G401 (cell line): ENCODE results near the gene NHSL2. TPM values are rescaled to one million over a fixed set of nuclear protein-coding genes. Genes with fewer than 3 reads are reported as not detected.

Experiments used
- DNase-seq: peaks from one replicate; pipeline ENCODE4 v3.0.0-alpha.2; 2015; ENCODE audit warnings: low spot score
- in situ Hi-C: cut with HindIII; loops from 2 replicates; pipeline ENCODE4 v1.10.0; 2016; ENCODE audit warnings: low sequenced_read_pairs, mixed read lengths
- total RNA-seq: library from RNA; depleted of rRNA; stranded (reverse); fragments of >200 nt; shearing (Covaris generic); gene quantifications from 2 replicates; pipeline ENCODE4 v1.2.3, GENCODE V29; 2014

Gene NHSL2
- total RNA-seq, 1 experiment from 2014 or later: 0.61 TPM

- in situ Hi-C loops: no loop called here
- DNase-seq: no peak
Observed at GRCh38 chrX:72005046-72005445, 94.4 kb downstream of the NHSL2 start.

- DNase-seq: no peak
Observed at GRCh38 chrX:72006461-72006860, 95.8 kb downstream of the NHSL2 start.

GRCh38 chrX:72009731-72010130 is 99.1 kb downstream of the NHSL2 start:
- in situ Hi-C loops: no loop called here
- no peak for DNase-seq

More at GRCh38 chrX:72006461-72006860, 95.8 kb downstream of the NHSL2 start:
- in situ Hi-C loops: no loop called here

GRCh38 chrX:72011734-72012133 is 101.1 kb downstream of the NHSL2 start:
- DNase-seq: no peak
- in situ Hi-C loops: no loop called here

GRCh38 chrX:72015383-72015782 is 104.7 kb downstream of the NHSL2 start:
- in situ Hi-C loops: loop anchor here (5.0 kb wide), 1 partner anchor 112 kb away; no protein-coding TSS in a partner anchor

GRCh38 chrX:72016881-72017783 is 106.5 kb downstream of the NHSL2 start:
- DNase-seq: no peak
- in situ Hi-C loops: loop anchor here (5.0 kb wide), 1 partner anchor 110 kb away; no protein-coding TSS in a partner anchor

More at GRCh38 chrX:72015383-72015782, 104.7 kb downstream of the NHSL2 start:
- no peak for DNase-seq

- DNase-seq: peak; percentile 75
- in situ Hi-C loops: loop anchor here (5.0 kb wide), 1 partner anchor 109 kb away; no protein-coding TSS in a partner anchor
Observed at GRCh38 chrX:72018277-72019112, 107.8 kb downstream of the NHSL2 start.

GRCh38 chrX:72019487-72019886 is 108.8 kb downstream of the NHSL2 start:
- in situ Hi-C loops: loop anchor here (5.0 kb wide), 1 partner anchor 108 kb away; no protein-coding TSS in a partner anchor
- DNase-seq: peak; percentile 62

GRCh38 chrX:72020204-72020603 is 109.6 kb downstream of the NHSL2 start:
- in situ Hi-C loops: no loop called here

GRCh38 chrX:72020788-72021187 is 110.1 kb downstream of the NHSL2 start:
- in situ Hi-C loops: no loop called here

More at GRCh38 chrX:72020204-72020603, 109.6 kb downstream of the NHSL2 start:
- DNase-seq: no peak

GRCh38 chrX:72021975-72022374 is 111.3 kb downstream of the NHSL2 start:
- in situ Hi-C loops: no loop called here
- no peak for DNase-seq

More at GRCh38 chrX:72020788-72021187, 110.1 kb downstream of the NHSL2 start:
- DNase-seq: no peak

GRCh38 chrX:72023071-72023470 is 112.4 kb downstream of the NHSL2 start:
- DNase-seq: no peak
- in situ Hi-C loops: no loop called here

GRCh38 chrX:72025236-72025770 is 114.7 kb downstream of the NHSL2 start:
- DNase-seq: no peak
- in situ Hi-C loops: no loop called here

- DNase-seq: no peak
- in situ Hi-C loops: no loop called here
Observed at GRCh38 chrX:72026341-72027023, 115.8 kb downstream of the NHSL2 start.

GRCh38 chrX:72027024-72027913 is 116.6 kb downstream of the NHSL2 start:
- in situ Hi-C loops: no loop called here
- DNase-seq: no peak

GRCh38 chrX:72027914-72028307 is 117.3 kb downstream of the NHSL2 start:
- in situ Hi-C loops: no loop called here
- DNase-seq: no peak

GRCh38 chrX:72028701-72029470 is 118.2 kb downstream of the NHSL2 start:
- no peak for DNase-seq
- in situ Hi-C loops: no loop called here
